ENCODE measurements around the gene TRIM23. TPM values are rescaled to one million over a fixed set of nuclear protein-coding genes. Genes with fewer than 3 reads are reported as not detected.
A peak's percentile ranks its signal among the peaks of the same experiment; 100 is the strongest.

The TRIM23 gene
- total RNA-seq, 4 donors from 2014 or later: 3.4 to 12.4 (median 7.7) TPM

DNA sequence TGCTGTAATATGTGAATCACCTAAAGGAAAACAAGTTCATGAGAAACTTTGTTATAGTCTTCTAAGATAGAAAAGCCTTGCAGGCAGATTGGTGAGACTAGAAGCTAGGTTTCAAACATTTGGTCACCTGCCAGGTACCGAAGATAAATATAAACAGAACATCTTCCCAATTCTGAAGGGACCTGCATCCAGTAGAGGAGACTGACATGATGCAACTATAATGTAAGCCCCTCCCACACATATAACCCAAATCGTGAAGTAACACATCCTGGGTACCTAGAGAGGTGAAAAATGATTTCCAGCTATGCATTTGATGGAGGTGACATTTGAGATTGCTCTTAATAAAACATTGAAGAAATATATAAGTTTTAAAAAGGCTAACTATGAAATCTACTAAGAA lies 30.6 kb upstream of the TRIM23 start:
- TF ChIP-seq CTCF (IDR thresholded peaks at IDR 0.05): no peak
- TF ChIP-seq POLR2A (IDR thresholded peaks at IDR 0.05): no peak
- no peak for TF ChIP-seq POLR2AphosphoS5 (IDR thresholded peaks at IDR 0.05)
- TF ChIP-seq EP300 (IDR thresholded peaks at IDR 0.05; ENCODE audit: low read depth): no peak
- Histone ChIP-seq H3K27ac (no peak overlapping the region), H3K4me1 (peaks cover 0 to 7% (median 0%) of the 10 kb centered on the region in 4 donors), H3K36me3 (peaks cover 0 to 14% (median 3%) of the 10 kb centered on the region in 4 donors), H3K27me3 (no peaks in the 10 kb centered on the region), H3K4me3 (no peak overlapping the region), H3K9me3 (no peaks in the 10 kb centered on the region)
- in situ Hi-C loops (cut with MboI; ENCODE audit: low pct_ligation_motif_present in 1 of 4, low pct_unique_long_range_greater_than_20kb in 1 of 4, low sequenced_read_pairs in 3 of 4): no loop called here
- DNase-seq: no peak
- intact Hi-C loops (cut with DNase I; ENCODE audit: low total_unique reads): no loop called here
- WGBS, 2 donors (ENCODE audit: low coverage in 1 of 2): 88 to 93% methylated on average over 2 of the region's 2 CpGs

DNA sequence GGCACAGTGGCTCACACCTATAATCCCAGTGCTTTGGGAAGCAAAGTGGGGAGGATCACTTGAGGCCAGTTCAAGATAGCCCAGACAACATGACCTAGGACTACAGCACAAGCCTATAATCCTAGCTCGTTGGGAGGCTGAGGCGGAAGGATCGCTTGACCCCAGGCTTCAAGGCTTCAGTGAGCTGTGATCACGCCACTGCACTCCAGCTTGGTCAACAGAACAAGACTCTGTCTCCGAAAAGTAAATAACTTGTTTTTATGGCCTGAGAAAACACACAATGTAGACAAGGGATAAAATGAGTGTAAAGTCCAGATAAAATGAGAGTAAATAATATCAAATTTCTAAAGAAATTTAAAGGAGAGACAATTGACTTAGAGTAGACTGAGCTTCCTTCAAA lies 27.0 kb upstream of the TRIM23 start:
- Histone ChIP-seq H3K36me3 (peaks cover 0 to 9% (median 3%) of the 10 kb centered on the region in 4 donors), H3K4me1 (peaks cover 0 to 7% (median 0%) of the 10 kb centered on the region in 4 donors), H3K4me3 (no peak overlapping the region), H3K27me3 (no peaks in the 10 kb centered on the region), H3K9me3 (no peaks in the 10 kb centered on the region), H3K27ac (peak overlapping the region in 3 of 4 donors; percentile 33 to 45 (median 44))
- in situ Hi-C loops (cut with MboI; ENCODE audit: low pct_ligation_motif_present in 1 of 4, low pct_unique_long_range_greater_than_20kb in 1 of 4, low sequenced_read_pairs in 3 of 4) (no loop called here), intact Hi-C loops (cut with DNase I; ENCODE audit: low total_unique reads) (no loop called here)
- TF ChIP-seq POLR2AphosphoS5 (IDR thresholded peaks at IDR 0.05) (no peak), CTCF (IDR thresholded peaks at IDR 0.05) (no peak), POLR2A (IDR thresholded peaks at IDR 0.05) (no peak), EP300 (IDR thresholded peaks at IDR 0.05; ENCODE audit: low read depth) (no peak)
- 38 to 60% methylated on average over 1 to 5 of the region's 5 CpGs for WGBS, 2 donors (ENCODE audit: low coverage in 1 of 2)
- DNase-seq: peak; percentile 37

DNA sequence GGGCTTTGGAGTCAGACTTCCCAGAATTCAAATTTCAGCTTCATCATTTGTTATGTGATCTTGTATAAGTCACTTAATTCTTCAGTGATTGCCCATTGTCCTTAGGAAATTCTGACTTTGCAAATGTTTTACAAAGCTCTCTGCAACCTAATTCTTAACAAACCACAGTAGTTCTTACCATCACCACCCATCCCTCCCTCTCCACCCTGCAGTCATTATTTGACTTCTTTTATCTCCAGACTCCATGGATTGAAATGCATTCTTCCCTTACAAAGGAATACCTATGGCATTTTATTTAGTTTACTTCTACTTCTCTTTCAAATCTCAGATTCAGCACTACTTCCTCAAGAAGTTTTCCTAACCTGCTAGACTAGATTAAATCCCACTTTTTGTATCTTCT lies 23.8 kb upstream of the TRIM23 start:
- H3K27ac ChIP-seq: no peak overlapping the region
- H3K36me3 ChIP-seq: no peaks in the 10 kb centered on the region
- DNase-seq: no peak
- TF ChIP-seq POLR2A (IDR thresholded peaks at IDR 0.05) (no peak), POLR2AphosphoS5 (IDR thresholded peaks at IDR 0.05) (no peak), EP300 (IDR thresholded peaks at IDR 0.05; ENCODE audit: low read depth) (no peak), CTCF (IDR thresholded peaks at IDR 0.05) (no peak)
- no peaks in the 10 kb centered on the region for H3K27me3 ChIP-seq
- peaks cover 0 to 7% (median 0%) of the 10 kb centered on the region in 4 donors for H3K4me1 ChIP-seq
- in situ Hi-C loops (cut with MboI; ENCODE audit: low pct_ligation_motif_present in 1 of 4, low pct_unique_long_range_greater_than_20kb in 1 of 4, low sequenced_read_pairs in 3 of 4): no loop called here
- no peak overlapping the region for H3K4me3 ChIP-seq
- intact Hi-C loops (cut with DNase I; ENCODE audit: low total_unique reads): no loop called here
- no peaks in the 10 kb centered on the region for H3K9me3 ChIP-seq

GRCh38 chr5:65646938-65647337 lies 22.8 kb upstream of the TRIM23 start:
- no peaks in the 10 kb centered on the region for H3K27me3 ChIP-seq
- no peak for DNase-seq
- intact Hi-C loops (cut with DNase I; ENCODE audit: low total_unique reads): no loop called here
- H3K36me3 ChIP-seq: no peaks in the 10 kb centered on the region
- TF ChIP-seq POLR2A (IDR thresholded peaks at IDR 0.05) (no peak), POLR2AphosphoS5 (IDR thresholded peaks at IDR 0.05) (no peak), CTCF (IDR thresholded peaks at IDR 0.05) (no peak)
- no peak overlapping the region for H3K27ac ChIP-seq
- H3K9me3 ChIP-seq: no peaks in the 10 kb centered on the region
- H3K4me1 ChIP-seq: peaks cover 0 to 7% (median 0%) of the 10 kb centered on the region in 4 donors
- H3K4me3 ChIP-seq: no peak overlapping the region
- in situ Hi-C loops (cut with MboI; ENCODE audit: low pct_ligation_motif_present in 1 of 4, low pct_unique_long_range_greater_than_20kb in 1 of 4, low sequenced_read_pairs in 3 of 4): no loop called here
- WGBS, 2 donors (ENCODE audit: low coverage in 1 of 2): 77 to 87% methylated on average over 2 of the region's 2 CpGs

All from transverse colon (tissue), 4 donors.